SU-DHL-6 (cell line): ENCODE results near the gene DGUOK.

Experiments used
- H2AFZ ChIP-seq: fragments of 200-600 bp; sonication (generic); 2 replicates; pipeline ENCODE4 v1.6.1; 2014; ENCODE audit warnings: low read depth, mild to moderate bottlenecking, moderate library complexity, mixed read lengths, antibody characterized with exemption, low read length; ENCODE audit not compliant: severe bottlenecking
- H3F3A ChIP-seq: fragments of 200-600 bp; shearing (Covaris generic); 2 replicates; pipeline ENCODE4 v1.6.0; 2016; ENCODE audit warnings: antibody characterized with exemption, mild to moderate bottlenecking; ENCODE audit not compliant: insufficient read depth
- H3K27ac ChIP-seq: fragments of 200-600 bp; sonication (generic); 2 replicates; pipeline ENCODE4 v1.5.1; 2016; ENCODE audit warnings: low read depth, mild to moderate bottlenecking, low read length, moderate library complexity, mixed read lengths
- H3K27me3 ChIP-seq: fragments of 200-600 bp; sonication (generic), shearing (Covaris generic); 2 replicates; pipeline ENCODE4 v1.6.0; 2014; ENCODE audit warnings: mild to moderate bottlenecking, low read length
- H3K36me3 ChIP-seq: fragments of 200-600 bp; sonication (generic); 2 replicates; pipeline ENCODE4 v1.6.1; 2014; ENCODE audit warnings: mild to moderate bottlenecking, low read length, mixed read lengths
- H3K4me2 ChIP-seq: fragments of 300-600, 200-600 bp; shearing (Covaris generic), sonication (generic); 2 replicates; pipeline ENCODE4 v1.6.0; 2014; ENCODE audit warnings: low read length, low read depth, mild to moderate bottlenecking; ENCODE audit not compliant: poor library complexity, severe bottlenecking
- H3K4me3 ChIP-seq: fragments of 200-600 bp; sonication (generic); 2 replicates; pipeline ENCODE4 v1.5.1; 2014; ENCODE audit warnings: antibody characterized with exemption, low read length, mild to moderate bottlenecking, mixed read lengths; ENCODE audit not compliant: insufficient read depth, poor library complexity, severe bottlenecking
- H3K79me2 ChIP-seq: fragments of 200-600 bp; sonication (generic); 2 replicates; pipeline ENCODE4 v1.6.1; 2014; ENCODE audit warnings: mild to moderate bottlenecking, low read length, moderate library complexity; ENCODE audit not compliant: insufficient read depth
- H3K9ac ChIP-seq: fragments of 200-600 bp; sonication (generic); 2 replicates; pipeline ENCODE4 v1.7.0; 2014; ENCODE audit warnings: mild to moderate bottlenecking, low read length
- H3K9me2 ChIP-seq: fragments of 200-600 bp; sonication (generic); replicated peaks from 2 replicates; pipeline ENCODE4 v1.6.1; 2014; ENCODE audit warnings: low read length; ENCODE audit not compliant: insufficient read depth
- H3K9me3 ChIP-seq: fragments of 200-600 bp; sonication (generic); 2 replicates; pipeline ENCODE4 v1.6.1; 2014; ENCODE audit warnings: low read length, mixed read lengths; ENCODE audit not compliant: insufficient read depth
- H4K20me1 ChIP-seq: fragments of 200-600 bp; sonication (generic); 2 replicates; pipeline ENCODE4 v1.6.1; 2014; ENCODE audit warnings: low read depth, mild to moderate bottlenecking, antibody characterized with exemption, low read length, moderate library complexity, mixed read lengths
- CTCF ChIP-seq: fragments of 200-600 bp; sonication (generic); IDR thresholded peaks from one replicate; pipeline ENCODE4 v1.5.1; 2017; ENCODE audit warnings: antibody characterized with exemption, mild to moderate bottlenecking, low read length, moderate library complexity; ENCODE audit not compliant: insufficient read depth, poor library complexity, severe bottlenecking
- EZH2phosphoT487 ChIP-seq: fragments of 200-600 bp; sonication (generic), shearing (Covaris generic); conservative IDR thresholded peaks from 2 replicates; pipeline ENCODE4 v1.6.1; 2018; ENCODE audit warnings: mild to moderate bottlenecking, antibody characterized with exemption, low read length, moderate library complexity, mixed read lengths

Gene DGUOK

GRCh38 chr2:73942664-73943063, 16.0 kb downstream of the DGUOK start:
- TF ChIP-seq CTCF (no peak), EZH2phosphoT487 (no peak)
- H4K20me1 ChIP-seq = 0 out of 2 replicates have a peak, but pooled peaks cover 11% of the 10 kb centered on the region
- H3K9me3 ChIP-seq = no peaks in the 10 kb centered on the region
- H3K27ac ChIP-seq = no peak overlapping the region
- H3K9ac ChIP-seq = no peak overlapping the region
- no peak overlapping the region for H3K4me3 ChIP-seq
- peaks cover 23% of the 10 kb centered on the region; the same call in 1 of the 2 replicates for H3K36me3 ChIP-seq
- peaks cover 87% of the 10 kb centered on the region for H3K79me2 ChIP-seq
- H3F3A ChIP-seq = no peaks in the 10 kb centered on the region
- H3K27me3 ChIP-seq = no peaks in the 10 kb centered on the region
- H3K4me2 ChIP-seq = no peak overlapping the region
- H3K9me2 ChIP-seq = no peaks in the 10 kb centered on the region
- H2AFZ ChIP-seq = no peak overlapping the region

GRCh38 chr2:73944714-73945113, 18.0 kb downstream of the DGUOK start:
- no peaks in the 10 kb centered on the region for H3K9me2 ChIP-seq
- no peak overlapping the region for H3K4me2 ChIP-seq
- H4K20me1 ChIP-seq = 0 out of 2 replicates have a peak, but pooled peaks cover 11% of the 10 kb centered on the region
- H3F3A ChIP-seq = no peaks in the 10 kb centered on the region
- H3K9ac ChIP-seq = no peak overlapping the region
- no peaks in the 10 kb centered on the region for H3K9me3 ChIP-seq
- H3K27me3 ChIP-seq = no peaks in the 10 kb centered on the region
- peaks cover 67% of the 10 kb centered on the region for H3K79me2 ChIP-seq
- H3K4me3 ChIP-seq = no peak overlapping the region
- H2AFZ ChIP-seq = no peak overlapping the region
- no peak for TF ChIP-seq EZH2phosphoT487
- TF ChIP-seq CTCF = no peak
- no peak overlapping the region for H3K27ac ChIP-seq
- H3K36me3 ChIP-seq = peaks cover 27% of the 10 kb centered on the region; the same call in 1 of the 2 replicates

- H3K27ac ChIP-seq = no peak overlapping the region
- no peak overlapping the region for H2AFZ ChIP-seq
- no peaks in the 10 kb centered on the region for H3K27me3 ChIP-seq
- H3F3A ChIP-seq = no peaks in the 10 kb centered on the region
- H3K79me2 ChIP-seq = peaks cover 54% of the 10 kb centered on the region
- peaks cover 28% of the 10 kb centered on the region; the same call in 1 of the 2 replicates for H3K36me3 ChIP-seq
- TF ChIP-seq EZH2phosphoT487 (no peak), CTCF (no peak)
- no peak overlapping the region for H3K9ac ChIP-seq
- 0 out of 2 replicates have a peak, but pooled peaks cover 9% of the 10 kb centered on the region for H4K20me1 ChIP-seq
- no peaks in the 10 kb centered on the region for H3K9me2 ChIP-seq
- no peak overlapping the region for H3K4me3 ChIP-seq
- H3K9me3 ChIP-seq = no peaks in the 10 kb centered on the region
- H3K4me2 ChIP-seq = no peak overlapping the region
Measured at GRCh38 chr2:73946215-73946614, 19.5 kb downstream of the DGUOK start.
